ENCODE measurements around the gene CHD5.

Gene CHD5

GRCh38 chr1:6152181-6152580 lies 27.9 kb downstream of the CHD5 start:
- no peak for TF ChIP-seq CTCF (IDR thresholded peaks at IDR 0.05; ENCODE audit: insufficient read depth, missing control alignments)
- no peak for DNase-seq (ENCODE audit: insufficient read length, low spot score)
- FAIRE-seq: no peak

GRCh38 chr1:6151291-6151822 lies 28.8 kb downstream of the CHD5 start:
- DNase-seq (ENCODE audit: insufficient read length, low spot score): no peak
- FAIRE-seq: no peak
- no peak for TF ChIP-seq CTCF (IDR thresholded peaks at IDR 0.05; ENCODE audit: insufficient read depth, missing control alignments)

- DNase-seq (ENCODE audit: insufficient read length, low spot score) (no peak), FAIRE-seq (no peak)
- no peak for TF ChIP-seq CTCF (IDR thresholded peaks at IDR 0.05; ENCODE audit: insufficient read depth, missing control alignments)
Observed at GRCh38 chr1:6150006-6150938, 29.8 kb downstream of the CHD5 start.

- DNase-seq (ENCODE audit: insufficient read length, low spot score) (no peak), FAIRE-seq (no peak)
- no peak for TF ChIP-seq CTCF (IDR thresholded peaks at IDR 0.05; ENCODE audit: insufficient read depth, missing control alignments)
Observed at GRCh38 chr1:6149597-6149996, 30.5 kb downstream of the CHD5 start.

GRCh38 chr1:6148497-6149241 lies 31.5 kb downstream of the CHD5 start:
- TF ChIP-seq CTCF (IDR thresholded peaks at IDR 0.05; ENCODE audit: insufficient read depth, missing control alignments): no peak
- DNase-seq (ENCODE audit: insufficient read length, low spot score): no peak
- no peak for FAIRE-seq

GRCh38 chr1:6145864-6146410 lies 34.2 kb downstream of the CHD5 start:
- DNase-seq (ENCODE audit: insufficient read length, low spot score) (no peak), FAIRE-seq (no peak)
- TF ChIP-seq CTCF (IDR thresholded peaks at IDR 0.05; ENCODE audit: insufficient read depth, missing control alignments): no peak

Data from D721Med (cell line).